ENCODE measurements around the gene D2HGDH. TPM values are rescaled to one million over a fixed set of nuclear protein-coding genes. Genes with fewer than 3 reads are reported as not detected.

Gene D2HGDH
- total RNA-seq, 1 donor from 2014 or later = 10.0 TPM

GRCh38 chr2:241686650-241687425 lies 47.6 kb upstream of the D2HGDH start, which contains the start of gene DTYMK:
Gene DTYMK, minus strand, starts transcription at chr2:241686815. Its CDS starts 32 bp downstream, at chr2:241686783.
- Histone ChIP-seq H3K79me2 (ENCODE audit: insufficient read depth, low read length) (peaks cover 68% of the 10 kb centered on the region), H3K4me1 (ENCODE audit: insufficient read depth, low read length) (peaks cover 29% of the 10 kb centered on the region), H3K36me3 (ENCODE audit: insufficient read depth, low read length) (peaks cover 18% of the 10 kb centered on the region), H3K9ac (ENCODE audit: low read length) (peak within 1 kb of the TSS; percentile 96), H3K4me2 (ENCODE audit: low read length) (peak within 1 kb of the TSS; percentile 96), H4K20me1 (ENCODE audit: insufficient read depth, low read length) (no peaks in the 10 kb centered on the region), H3K4me3 (ENCODE audit: insufficient read depth, low read depth, low read length) (peak within 1 kb of the TSS; percentile 84), H2AFZ (ENCODE audit: low read depth, low read length) (peak within 1 kb of the TSS; percentile 70), H3K9me3 (ENCODE audit: insufficient read depth, low read depth, low read length) (no peaks in the 10 kb centered on the region), H3K27ac (ENCODE audit: low read depth, low read length) (peak within 1 kb of the TSS; percentile 92), H3K27me3 (ENCODE audit: insufficient read depth, low read length) (no peaks in the 10 kb centered on the region)
- FAIRE-seq (no peak), DNase-seq (ENCODE audit: low read depth) (peak; percentile 86)
- no peaks in the 10 kb centered on the region for H3K9me3 Mint-ChIP-seq (ENCODE audit: unreplicated experiment)
- peaks cover 3% of the 10 kb centered on the region for H3K36me3 Mint-ChIP-seq (ENCODE audit: low read depth, unreplicated experiment)
- peaks cover 4% of the 10 kb centered on the region for H3K4me1 Mint-ChIP-seq (ENCODE audit: low read depth, unreplicated experiment)
- H3K27ac Mint-ChIP-seq (ENCODE audit: unreplicated experiment) = peak within 1 kb of the TSS; percentile 82
- H3K27me3 Mint-ChIP-seq (ENCODE audit: low read depth, unreplicated experiment) = no peaks in the 10 kb centered on the region
- peak within 1 kb of the TSS; percentile 97 for H3K4me3 Mint-ChIP-seq (ENCODE audit: unreplicated experiment)
- TF ChIP-seq CTCF (IDR thresholded peaks at IDR 0.05; ENCODE audit: insufficient read depth, low read depth, low read length) (no peak), EZH2 (IDR thresholded peaks at IDR 0.05; ENCODE audit: insufficient read depth, low read length) (no peak)

GRCh38 chr2:241689306-241689705 lies 45.1 kb upstream of the D2HGDH start:
- Mint-ChIP-seq H3K27me3 (ENCODE audit: low read depth, unreplicated experiment) (no peaks in the 10 kb centered on the region), H3K27ac (ENCODE audit: unreplicated experiment) (no peak overlapping the region), H3K9me3 (ENCODE audit: unreplicated experiment) (no peaks in the 10 kb centered on the region), H3K4me3 (ENCODE audit: unreplicated experiment) (peak overlapping the region; percentile 14), H3K36me3 (ENCODE audit: low read depth, unreplicated experiment) (peaks cover 2% of the 10 kb centered on the region), H3K4me1 (ENCODE audit: low read depth, unreplicated experiment) (peaks cover 9% of the 10 kb centered on the region)
- Histone ChIP-seq H3K27me3 (ENCODE audit: insufficient read depth, low read length) (no peaks in the 10 kb centered on the region), H3K9ac (ENCODE audit: low read length) (no peak overlapping the region), H3K4me1 (ENCODE audit: insufficient read depth, low read length) (peaks cover 34% of the 10 kb centered on the region), H3K27ac (ENCODE audit: low read depth, low read length) (no peak overlapping the region), H3K79me2 (ENCODE audit: insufficient read depth, low read length) (peaks cover 51% of the 10 kb centered on the region), H3K36me3 (ENCODE audit: insufficient read depth, low read length) (peaks cover 14% of the 10 kb centered on the region), H4K20me1 (ENCODE audit: insufficient read depth, low read length) (peaks cover 3% of the 10 kb centered on the region), H3K4me2 (ENCODE audit: low read length) (no peak overlapping the region), H3K4me3 (ENCODE audit: insufficient read depth, low read depth, low read length) (no peak overlapping the region), H3K9me3 (ENCODE audit: insufficient read depth, low read depth, low read length) (no peaks in the 10 kb centered on the region), H2AFZ (ENCODE audit: low read depth, low read length) (no peak overlapping the region)
- FAIRE-seq = no peak
- TF ChIP-seq EZH2 (IDR thresholded peaks at IDR 0.05; ENCODE audit: insufficient read depth, low read length) (no peak), CTCF (IDR thresholded peaks at IDR 0.05; ENCODE audit: insufficient read depth, low read depth, low read length) (no peak)
- no peak for DNase-seq (ENCODE audit: low read depth)

GRCh38 chr2:241690202-241690717 lies 44.2 kb upstream of the D2HGDH start:
- FAIRE-seq (no peak), DNase-seq (ENCODE audit: low read depth) (no peak)
- TF ChIP-seq CTCF (IDR thresholded peaks at IDR 0.05; ENCODE audit: insufficient read depth, low read depth, low read length) (no peak), EZH2 (IDR thresholded peaks at IDR 0.05; ENCODE audit: insufficient read depth, low read length) (no peak)
- Histone ChIP-seq H3K9ac (ENCODE audit: low read length) (no peak overlapping the region), H2AFZ (ENCODE audit: low read depth, low read length) (no peak overlapping the region), H3K4me3 (ENCODE audit: insufficient read depth, low read depth, low read length) (no peak overlapping the region), H3K79me2 (ENCODE audit: insufficient read depth, low read length) (peaks cover 41% of the 10 kb centered on the region), H3K36me3 (ENCODE audit: insufficient read depth, low read length) (peaks cover 8% of the 10 kb centered on the region), H3K4me2 (ENCODE audit: low read length) (no peak overlapping the region), H4K20me1 (ENCODE audit: insufficient read depth, low read length) (peaks cover 3% of the 10 kb centered on the region), H3K27me3 (ENCODE audit: insufficient read depth, low read length) (no peaks in the 10 kb centered on the region), H3K4me1 (ENCODE audit: insufficient read depth, low read length) (peaks cover 34% of the 10 kb centered on the region), H3K27ac (ENCODE audit: low read depth, low read length) (no peak overlapping the region), H3K9me3 (ENCODE audit: insufficient read depth, low read depth, low read length) (no peaks in the 10 kb centered on the region)
- H3K27ac Mint-ChIP-seq (ENCODE audit: unreplicated experiment) = no peak overlapping the region
- peaks cover 9% of the 10 kb centered on the region for H3K4me1 Mint-ChIP-seq (ENCODE audit: low read depth, unreplicated experiment)
- H3K27me3 Mint-ChIP-seq (ENCODE audit: low read depth, unreplicated experiment) = no peaks in the 10 kb centered on the region
- peaks cover 2% of the 10 kb centered on the region for H3K36me3 Mint-ChIP-seq (ENCODE audit: low read depth, unreplicated experiment)
- H3K4me3 Mint-ChIP-seq (ENCODE audit: unreplicated experiment) = no peak overlapping the region
- H3K9me3 Mint-ChIP-seq (ENCODE audit: unreplicated experiment) = no peaks in the 10 kb centered on the region
